Iris pigment epithelial cell (primary cell): Measurements from ENCODE around the gene IL2RG.
A peak's percentile ranks its signal among the peaks of the same experiment; 100 is the strongest.

ENCODE experiments used
- DNase-seq: peaks from one replicate; pipeline ENCODE4 v3.0.0-alpha.2; 2011; ENCODE audit warnings: low read depth

The IL2RG gene

GRCh38 chrX:71107762-71108360, 3.5 kb downstream of the IL2RG start:
- DNase-seq = no peak

- no peak for DNase-seq
Measured at GRCh38 chrX:71107245-71107644, 4.1 kb downstream of the IL2RG start.

- no peak for DNase-seq
Measured at GRCh38 chrX:71106427-71106826, 5.0 kb downstream of the IL2RG start, which contains the start of gene CXorf65. TSS of gene CXorf65 (minus strand) at chrX:71106740. CDS start at chrX:71106556, 184 bp downstream.

GRCh38 chrX:71105628-71106027, 5.7 kb downstream of the IL2RG start:
- no peak for DNase-seq

GRCh38 chrX:71103110-71103983, 8.0 kb downstream of the IL2RG start:
- no peak for DNase-seq

GRCh38 chrX:71102292-71102691, 9.1 kb downstream of the IL2RG start:
- DNase-seq = no peak

GRCh38 chrX:71100581-71101505, 10.5 kb downstream of the IL2RG start:
- DNase-seq = no peak

- no peak for DNase-seq
Measured at GRCh38 chrX:71099736-71100135, 11.6 kb downstream of the IL2RG start.

GRCh38 chrX:71098951-71099506, 12.3 kb downstream of the IL2RG start:
- no peak for DNase-seq

GRCh38 chrX:71098302-71098701, 13.1 kb downstream of the IL2RG start:
- peak; percentile 39 for DNase-seq

- DNase-seq = no peak
Measured at GRCh38 chrX:71096760-71097032, 14.7 kb downstream of the IL2RG start.

GRCh38 chrX:71095981-71096759, 15.2 kb downstream of the IL2RG start:
- DNase-seq = no peak

- peak; percentile 84 for DNase-seq
Measured at GRCh38 chrX:71095555-71095980, 15.8 kb downstream of the IL2RG start, which contains the start of gene FOXO4. TSS of gene FOXO4 (plus strand) at chrX:71095851. CDS start at chrX:71096529, 678 bp downstream.

- no peak for DNase-seq
Measured at GRCh38 chrX:71095033-71095432, 16.3 kb downstream of the IL2RG start.

GRCh38 chrX:71091263-71091662, 20.1 kb downstream of the IL2RG start:
- no peak for DNase-seq

- no peak for DNase-seq
Measured at GRCh38 chrX:71085900-71086299, 25.5 kb downstream of the IL2RG start.

GRCh38 chrX:71082822-71083221, 28.6 kb downstream of the IL2RG start:
- no peak for DNase-seq

- no peak for DNase-seq
Measured at GRCh38 chrX:71082124-71082647, 29.2 kb downstream of the IL2RG start.

GRCh38 chrX:71081330-71082123, 29.9 kb downstream of the IL2RG start:
- peak; percentile 64 for DNase-seq

GRCh38 chrX:71070531-71070930, 40.8 kb downstream of the IL2RG start:
- no peak for DNase-seq
